HEK293 (cell line): ENCODE measurements around the gene WSCD2.

Source experiments
- CTCF ChIA-PET: fragments of 350-600 bp; formaldehyde crosslinking; extraction: SDS; loops from one replicate; lab custom pipeline; 2021; ENCODE audit warnings: antibody characterized with exemption; lab: Yijun Ruan, JAX
- POLR2A ChIA-PET: fragments of 300-600 bp; formaldehyde crosslinking; extraction: SDS; loops from one replicate; lab custom pipeline; 2020; ENCODE audit warnings: antibody characterized with exemption, inconsistent platforms; lab: Yijun Ruan, JAX
- H3K27ac ChIP-seq: fragments of 200-500 bp; sonication (Bioruptor generic); 2 replicates; pipeline ENCODE4 v1.5.1; 2014; ENCODE audit warnings: low read depth, low read length, control low read depth, inconsistent platforms; ENCODE audit errors: extremely low read depth
- H3K36me3 ChIP-seq, 2 experiments: fragments of 200-500 bp in 1 of 2; sonication (Bioruptor generic) in 1 of 2; 1 replicate in 1 of 2; 2 replicates in 1 of 2; pipeline ENCODE4 v1.5.1; 2014 to 2017; ENCODE audit warnings: inconsistent platforms in 2 of 2, low read length in 2 of 2; ENCODE audit not compliant: control insufficient read depth in 2 of 2, insufficient read depth in 1 of 2
- H3K4me1 ChIP-seq: fragments of 200-500 bp; sonication (Bioruptor generic); 2 replicates; pipeline ENCODE4 v1.5.1; 2014; ENCODE audit warnings: mild to moderate bottlenecking, low read length, inconsistent platforms; ENCODE audit not compliant: control insufficient read depth, insufficient read depth
- H3K4me3 ChIP-seq: 2 replicates; pipeline ENCODE4 v1.5.1; 2011; ENCODE audit warnings: low read depth, mild to moderate bottlenecking, control low read depth, low read length, moderate library complexity
- H3K9me3 ChIP-seq: fragments of 200-500 bp; sonication (Bioruptor generic); 2 replicates; pipeline ENCODE4 v1.5.1; 2014; ENCODE audit warnings: low read depth, low read length, inconsistent platforms; ENCODE audit not compliant: control insufficient read depth, insufficient read depth
- ATF2 ChIP-seq: fragments of 450-650 bp; formaldehyde crosslinking; IDR thresholded peaks from 2 replicates; pipeline ENCODE4 v1.5.1; 2016; ENCODE audit warnings: missing biosample characterization, missing genetic modification characterization, low read depth
- BCL6B ChIP-seq: fragments of 450-650 bp; formaldehyde crosslinking; IDR thresholded peaks from 2 replicates; pipeline ENCODE4 v1.5.1; 2017; ENCODE audit warnings: missing biosample characterization, missing genetic modification characterization
- OSR2 ChIP-seq: fragments of 450-650 bp; formaldehyde crosslinking; IDR thresholded peaks from 2 replicates; pipeline ENCODE4 v1.5.1; 2016; ENCODE audit warnings: missing biosample characterization, missing genetic modification characterization
- PBX3 ChIP-seq: sonication (generic); formaldehyde crosslinking; IDR thresholded peaks from 2 replicates; pipeline ENCODE4 v1.8.1; 2022; ENCODE audit warnings: mild to moderate bottlenecking, moderate library complexity, missing genetic modification reagents
- PRDM10 ChIP-seq: fragments of 450-650 bp; formaldehyde crosslinking; IDR thresholded peaks from 2 replicates; pipeline ENCODE4 v1.5.1; 2016; ENCODE audit warnings: missing biosample characterization, missing genetic modification characterization
- SCRT2 ChIP-seq: fragments of 450-650 bp; formaldehyde crosslinking; IDR thresholded peaks from 2 replicates; pipeline ENCODE4 v1.5.1; 2016; ENCODE audit warnings: missing biosample characterization, missing genetic modification characterization
- ZBTB20 ChIP-seq: fragments of 450-650 bp; formaldehyde crosslinking; IDR thresholded peaks from 2 replicates; pipeline ENCODE4 v1.5.1; 2016; ENCODE audit warnings: missing biosample characterization, missing genetic modification characterization
- ZBTB26 ChIP-seq: fragments of 450-650 bp; formaldehyde crosslinking; optimal IDR thresholded peaks from 2 replicates; pipeline ENCODE3; 2016; ENCODE audit warnings: missing biosample characterization, mild to moderate bottlenecking, missing genetic modification characterization
- ZFP37 ChIP-seq: fragments of 450-650 bp; formaldehyde crosslinking; IDR thresholded peaks from 2 replicates; pipeline ENCODE4 v1.5.1; 2016; ENCODE audit warnings: missing biosample characterization, missing genetic modification characterization
- ZNF112 ChIP-seq: fragments of 450-650 bp; formaldehyde crosslinking; IDR thresholded peaks from 2 replicates; pipeline ENCODE4 v1.5.0; 2017; ENCODE audit warnings: missing biosample characterization, missing genetic modification characterization
- ZNF785 ChIP-seq: fragments of 450-650 bp; formaldehyde crosslinking; IDR thresholded peaks from 2 replicates; pipeline ENCODE4 v1.5.1; 2016; ENCODE audit warnings: missing biosample characterization, missing genetic modification characterization
- ZSCAN16 ChIP-seq: fragments of 450-650 bp; formaldehyde crosslinking; IDR thresholded peaks from 2 replicates; pipeline ENCODE4 v1.5.1; 2016; ENCODE audit warnings: missing biosample characterization, missing genetic modification characterization
- ZSCAN23 ChIP-seq: fragments of 450-650 bp; formaldehyde crosslinking; IDR thresholded peaks from 2 replicates; pipeline ENCODE4 v1.5.1; 2016; ENCODE audit warnings: missing biosample characterization, missing genetic modification characterization
- TF ChIP-seq, protein P1 (sequence below): fragments of 450-650 bp; formaldehyde crosslinking; IDR thresholded peaks from 2 replicates; pipeline ENCODE4 v1.5.1; 2016; ENCODE audit warnings: missing biosample characterization, missing genetic modification characterization
- TF ChIP-seq, protein P2 (sequence below): fragments of 450-650 bp; formaldehyde crosslinking; IDR thresholded peaks from 2 replicates; pipeline ENCODE4 v1.5.1; 2016; ENCODE audit warnings: missing biosample characterization, missing genetic modification characterization

The WSCD2 gene

DNA sequence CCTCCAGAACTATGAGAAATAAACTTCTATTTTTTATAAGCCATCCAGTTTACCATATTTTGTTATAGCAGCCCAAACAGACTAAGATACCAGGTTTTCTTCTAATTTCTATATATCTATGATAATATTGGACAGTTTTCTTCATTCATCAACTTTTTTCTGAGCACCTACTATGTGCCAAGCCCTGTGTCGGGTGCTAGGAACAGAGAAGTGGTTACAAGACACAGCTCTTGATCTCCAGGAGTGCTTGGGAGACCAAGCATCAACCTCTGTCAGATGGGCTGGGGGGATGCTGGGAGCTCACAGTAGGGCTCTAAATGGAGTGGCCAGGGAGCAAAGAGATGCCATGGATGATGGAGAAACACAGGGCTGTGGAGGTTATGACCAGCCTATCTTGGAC is 2.9 kb upstream of the WSCD2 start:
- H3K27ac ChIP-seq: no peak overlapping the region
- POLR2A ChIA-PET: no interaction called here
- no peaks in the 10 kb centered on the region for H3K9me3 ChIP-seq
- no peak overlapping the region for H3K4me3 ChIP-seq
- no peaks in the 10 kb centered on the region for H3K4me1 ChIP-seq
- CTCF ChIA-PET: no interaction called here
- H3K36me3 ChIP-seq: no peaks in the 10 kb centered on the region
- TF ChIP-seq ATF2: no peak
- TF ChIP-seq ZSCAN23 (tag by site-specific recombination): no peak
- TF ChIP-seq, protein P1, sequence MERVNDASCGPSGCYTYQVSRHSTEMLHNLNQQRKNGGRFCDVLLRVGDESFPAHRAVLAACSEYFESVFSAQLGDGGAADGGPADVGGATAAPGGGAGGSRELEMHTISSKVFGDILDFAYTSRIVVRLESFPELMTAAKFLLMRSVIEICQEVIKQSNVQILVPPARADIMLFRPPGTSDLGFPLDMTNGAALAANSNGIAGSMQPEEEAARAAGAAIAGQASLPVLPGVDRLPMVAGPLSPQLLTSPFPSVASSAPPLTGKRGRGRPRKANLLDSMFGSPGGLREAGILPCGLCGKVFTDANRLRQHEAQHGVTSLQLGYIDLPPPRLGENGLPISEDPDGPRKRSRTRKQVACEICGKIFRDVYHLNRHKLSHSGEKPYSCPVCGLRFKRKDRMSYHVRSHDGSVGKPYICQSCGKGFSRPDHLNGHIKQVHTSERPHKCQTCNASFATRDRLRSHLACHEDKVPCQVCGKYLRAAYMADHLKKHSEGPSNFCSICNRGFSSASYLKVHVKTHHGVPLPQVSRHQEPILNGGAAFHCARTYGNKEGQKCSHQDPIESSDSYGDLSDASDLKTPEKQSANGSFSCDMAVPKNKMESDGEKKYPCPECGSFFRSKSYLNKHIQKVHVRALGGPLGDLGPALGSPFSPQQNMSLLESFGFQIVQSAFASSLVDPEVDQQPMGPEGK (tag by site-specific recombination): no peak
- TF ChIP-seq ZNF785: no peak
- TF ChIP-seq ZSCAN16 (tag by site-specific recombination): no peak
- no peak for TF ChIP-seq ZFP37 (tag by site-specific recombination)
- no peak for TF ChIP-seq BCL6B (tag by site-specific recombination)
- TF ChIP-seq, protein P2, sequence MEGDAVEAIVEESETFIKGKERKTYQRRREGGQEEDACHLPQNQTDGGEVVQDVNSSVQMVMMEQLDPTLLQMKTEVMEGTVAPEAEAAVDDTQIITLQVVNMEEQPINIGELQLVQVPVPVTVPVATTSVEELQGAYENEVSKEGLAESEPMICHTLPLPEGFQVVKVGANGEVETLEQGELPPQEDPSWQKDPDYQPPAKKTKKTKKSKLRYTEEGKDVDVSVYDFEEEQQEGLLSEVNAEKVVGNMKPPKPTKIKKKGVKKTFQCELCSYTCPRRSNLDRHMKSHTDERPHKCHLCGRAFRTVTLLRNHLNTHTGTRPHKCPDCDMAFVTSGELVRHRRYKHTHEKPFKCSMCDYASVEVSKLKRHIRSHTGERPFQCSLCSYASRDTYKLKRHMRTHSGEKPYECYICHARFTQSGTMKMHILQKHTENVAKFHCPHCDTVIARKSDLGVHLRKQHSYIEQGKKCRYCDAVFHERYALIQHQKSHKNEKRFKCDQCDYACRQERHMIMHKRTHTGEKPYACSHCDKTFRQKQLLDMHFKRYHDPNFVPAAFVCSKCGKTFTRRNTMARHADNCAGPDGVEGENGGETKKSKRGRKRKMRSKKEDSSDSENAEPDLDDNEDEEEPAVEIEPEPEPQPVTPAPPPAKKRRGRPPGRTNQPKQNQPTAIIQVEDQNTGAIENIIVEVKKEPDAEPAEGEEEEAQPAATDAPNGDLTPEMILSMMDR (tag by site-specific recombination): no peak
- no peak for TF ChIP-seq OSR2
- no peak for TF ChIP-seq PBX3
- TF ChIP-seq ZBTB20 (tag by site-specific recombination): no peak
- no peak for TF ChIP-seq ZBTB26
- TF ChIP-seq PRDM10 (tag by site-specific recombination): no peak
- no peak for TF ChIP-seq ZNF112 (tag by site-specific recombination)
- TF ChIP-seq SCRT2 (tag by site-specific recombination): no peak
